NCI-H2227 treated with DMSO at 0.1 percent for 48 hours (cell line): ENCODE measurements around the gene PAX6.

Experiments
- DNase-seq: peaks from one replicate; lab custom pipeline; 2025; lab: John Stamatoyannopoulos, UW

Gene PAX6

GRCh38 chr11:31822175-31822926 lies 11.2 kb upstream of the PAX6 start:
- DNase-seq: no peak

- no peak for DNase-seq
These were observed 10.6 kb upstream of the PAX6 start for GRCh38 chr11:31821766-31822165.

GRCh38 chr11:31821235-31821764 lies 10.2 kb upstream of the PAX6 start:
- DNase-seq: no peak

- DNase-seq: no peak
These were observed 9.3 kb upstream of the PAX6 start for GRCh38 chr11:31820438-31820818.

GRCh38 chr11:31819621-31820437 lies 8.7 kb upstream of the PAX6 start:
- DNase-seq: no peak

- no peak for DNase-seq
These were observed 7.8 kb upstream of the PAX6 start for GRCh38 chr11:31818874-31819331.

GRCh38 chr11:31818425-31818755 lies 7.3 kb upstream of the PAX6 start:
- no peak for DNase-seq

GRCh38 chr11:31817621-31818424 lies 6.7 kb upstream of the PAX6 start:
- no peak for DNase-seq

GRCh38 chr11:31817054-31817620 lies 6.0 kb upstream of the PAX6 start:
- no peak for DNase-seq

GRCh38 chr11:31816468-31817053 lies 5.4 kb upstream of the PAX6 start:
- no peak for DNase-seq

- no peak for DNase-seq
These were observed 4.8 kb upstream of the PAX6 start for GRCh38 chr11:31815711-31816467.

- no peak for DNase-seq
These were observed 3.2 kb upstream of the PAX6 start for GRCh38 chr11:31814176-31814868.

GRCh38 chr11:31813391-31814175 lies 2.5 kb upstream of the PAX6 start:
- no peak for DNase-seq

GRCh38 chr11:31812383-31813381 lies 1.6 kb upstream of the PAX6 start:
- no peak for DNase-seq

GRCh38 chr11:31809857-31810778 lies 1.0 kb downstream of the PAX6 start:
- DNase-seq: peak; percentile 35

GRCh38 chr11:31809541-31809856 lies 1.6 kb downstream of the PAX6 start:
- no peak for DNase-seq
